Smooth muscle cell of the brain vasculature (primary cell): ENCODE results near the gene TBX4.

Source experiments
- DNase-seq: peaks from one replicate; pipeline ENCODE4 v3.0.0-alpha.2; 2012; ENCODE audit warnings: low read depth, low spot score

TBX4 gene

DNA sequence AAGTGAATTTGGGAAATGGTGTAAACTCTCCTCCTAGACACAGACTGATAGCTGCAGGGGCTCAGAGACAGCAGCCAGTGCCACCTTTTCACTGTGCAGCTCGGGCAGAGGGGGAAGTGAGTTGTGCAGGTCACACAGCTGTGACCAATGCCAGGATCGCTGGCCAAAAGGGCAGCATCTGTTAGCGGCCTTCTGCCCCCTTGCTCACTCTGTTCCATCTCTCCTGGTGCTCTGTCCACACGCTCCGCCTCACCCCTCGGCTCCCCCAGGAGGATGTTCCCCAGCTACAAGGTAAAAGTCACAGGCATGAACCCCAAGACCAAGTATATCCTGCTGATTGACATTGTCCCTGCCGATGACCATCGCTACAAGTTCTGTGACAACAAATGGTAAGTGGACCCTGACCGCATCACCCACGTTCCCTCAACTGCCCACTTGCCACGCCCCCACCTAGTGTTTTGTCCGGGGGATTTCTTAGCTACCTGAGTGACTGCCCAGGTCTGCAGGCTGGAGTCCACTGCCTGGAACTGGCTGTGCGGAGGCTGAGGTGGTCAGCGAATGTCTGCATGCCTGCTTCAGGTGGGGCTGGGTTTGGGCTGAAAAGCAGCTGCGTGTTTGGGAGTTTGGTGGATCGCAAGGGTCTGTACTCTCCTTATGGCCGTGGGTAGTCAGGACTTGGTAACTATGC lies 13.5 kb downstream of the TBX4 start:
- DNase-seq, result no peak

DNA sequence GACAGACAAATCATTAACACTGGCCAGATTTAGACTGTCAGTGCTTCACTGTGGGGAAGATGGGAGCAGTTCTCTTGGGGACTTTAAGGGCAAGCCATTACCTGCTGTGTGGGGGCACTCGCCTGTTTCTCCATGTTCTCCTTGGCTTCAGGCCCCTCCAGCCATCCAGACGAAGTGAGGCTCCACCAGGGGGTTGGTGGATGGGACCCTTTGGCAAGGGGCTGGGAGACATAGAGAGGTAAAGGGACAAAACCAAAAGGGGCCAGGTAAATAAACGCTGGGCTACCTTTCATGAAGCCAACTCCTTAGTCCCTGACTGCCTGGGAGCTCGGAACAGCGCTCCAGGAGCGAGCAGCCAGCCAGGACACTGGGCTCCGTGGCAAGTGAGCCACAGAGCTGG lies 14.0 kb downstream of the TBX4 start:
- DNase-seq, result no peak

DNA sequence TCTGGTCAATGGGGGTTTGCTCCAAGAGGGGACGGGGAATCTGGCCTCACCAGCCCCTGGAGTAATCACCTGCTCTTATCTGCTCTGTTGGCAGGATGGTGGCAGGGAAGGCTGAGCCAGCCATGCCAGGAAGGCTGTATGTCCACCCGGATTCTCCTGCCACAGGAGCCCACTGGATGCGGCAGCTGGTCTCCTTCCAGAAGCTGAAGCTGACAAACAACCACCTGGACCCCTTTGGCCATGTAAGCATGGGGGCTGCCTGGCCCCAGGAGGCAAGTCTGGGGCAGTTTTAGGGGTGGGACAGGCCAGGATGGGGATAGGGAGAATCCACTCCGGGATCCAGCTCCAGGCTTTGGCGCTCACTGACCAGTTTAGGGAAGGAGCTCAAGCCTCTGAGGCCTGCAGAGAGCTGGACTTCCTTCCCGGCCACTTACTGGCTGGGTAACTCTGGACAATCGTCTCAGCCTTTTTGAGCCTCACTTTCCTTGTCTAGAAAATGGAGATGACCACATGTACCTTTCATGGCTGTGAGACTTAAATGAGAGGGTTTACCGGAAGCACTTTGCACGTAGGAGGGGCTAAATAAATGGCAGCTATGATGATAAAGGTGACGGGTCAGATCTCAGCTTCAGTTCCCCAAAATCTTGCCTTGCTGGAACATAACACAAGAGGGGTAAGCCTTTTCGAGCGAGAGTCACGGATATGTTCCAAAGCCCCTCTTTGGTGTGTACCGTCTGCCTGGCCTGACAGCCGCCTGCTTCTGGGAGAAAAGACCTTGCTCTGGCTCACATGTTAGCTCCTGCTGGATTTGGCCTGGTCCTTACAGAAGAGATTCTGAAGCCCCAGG lies 15.4 kb downstream of the TBX4 start:
- no peak for DNase-seq

DNA sequence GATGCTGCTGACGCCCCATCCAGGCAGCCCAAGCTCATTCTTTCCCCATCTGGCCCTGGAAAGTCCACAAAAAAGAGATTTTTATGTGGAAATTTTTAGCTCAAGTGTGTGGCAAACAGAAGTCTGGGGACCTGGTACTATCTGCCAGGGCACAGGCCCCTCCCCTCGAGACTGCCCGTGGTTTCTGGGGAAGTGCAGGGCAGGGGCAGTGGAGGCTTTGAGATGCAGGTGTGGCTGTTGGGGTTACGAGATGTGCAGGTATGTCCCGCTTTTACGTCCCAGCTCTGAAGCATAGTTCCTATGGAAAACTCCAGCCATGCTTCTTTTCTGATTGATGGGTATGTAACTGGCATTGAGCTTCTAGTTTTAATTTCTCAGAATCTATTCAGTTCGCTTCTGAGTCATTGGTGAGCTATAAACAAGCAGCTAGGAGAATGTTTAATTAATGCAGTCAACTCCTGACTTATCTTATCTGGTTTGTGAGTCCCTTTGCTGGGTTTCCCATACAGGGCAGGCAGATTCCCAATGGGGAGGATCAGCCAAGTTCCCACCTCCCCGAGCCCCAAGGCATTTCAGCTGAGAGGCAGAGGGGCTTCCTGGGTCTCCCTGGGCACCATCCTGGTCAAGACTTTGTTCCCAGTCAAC lies 16.2 kb downstream of the TBX4 start:
- DNase-seq, result no peak

DNA sequence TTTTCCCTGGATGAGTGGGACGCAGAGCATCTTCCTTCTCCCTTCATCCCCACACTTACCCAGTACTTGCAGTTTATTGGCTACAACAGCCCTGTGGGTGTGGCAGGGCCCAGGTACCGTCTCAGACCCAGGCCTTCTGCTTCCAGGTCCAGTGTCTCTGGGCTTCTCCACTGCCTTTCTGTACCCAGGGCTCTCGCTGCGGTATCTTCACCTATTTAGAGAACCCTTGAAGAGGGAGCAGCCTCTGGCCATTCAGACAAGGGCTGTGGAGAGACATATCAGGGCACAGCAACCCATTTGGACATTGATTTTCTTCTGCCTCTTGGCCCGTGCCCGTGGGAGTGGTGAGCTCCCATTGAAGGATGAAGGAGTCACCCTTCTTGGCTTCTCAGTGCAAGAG lies 17.3 kb downstream of the TBX4 start:
- no peak for DNase-seq

DNA sequence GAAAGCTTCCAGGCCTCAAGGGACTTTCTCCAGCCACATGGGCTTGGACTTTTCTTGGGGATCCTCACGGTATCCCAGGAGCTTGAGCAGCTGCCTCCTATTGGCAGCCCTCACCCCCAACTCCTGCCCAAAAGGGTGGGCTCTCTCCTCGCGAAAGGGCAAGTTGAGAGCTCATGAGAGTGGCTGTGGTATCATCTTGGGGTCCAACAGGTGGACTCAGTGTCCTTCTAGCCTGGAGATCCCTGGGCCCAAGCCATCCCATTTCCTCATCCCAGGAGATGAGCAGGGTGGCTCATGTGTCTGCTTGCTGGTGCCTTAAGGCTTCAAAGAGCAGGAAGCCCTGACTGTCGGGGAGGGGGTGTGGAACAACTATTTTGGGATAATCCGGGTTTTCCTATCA lies 17.7 kb downstream of the TBX4 start:
- no peak for DNase-seq

DNA sequence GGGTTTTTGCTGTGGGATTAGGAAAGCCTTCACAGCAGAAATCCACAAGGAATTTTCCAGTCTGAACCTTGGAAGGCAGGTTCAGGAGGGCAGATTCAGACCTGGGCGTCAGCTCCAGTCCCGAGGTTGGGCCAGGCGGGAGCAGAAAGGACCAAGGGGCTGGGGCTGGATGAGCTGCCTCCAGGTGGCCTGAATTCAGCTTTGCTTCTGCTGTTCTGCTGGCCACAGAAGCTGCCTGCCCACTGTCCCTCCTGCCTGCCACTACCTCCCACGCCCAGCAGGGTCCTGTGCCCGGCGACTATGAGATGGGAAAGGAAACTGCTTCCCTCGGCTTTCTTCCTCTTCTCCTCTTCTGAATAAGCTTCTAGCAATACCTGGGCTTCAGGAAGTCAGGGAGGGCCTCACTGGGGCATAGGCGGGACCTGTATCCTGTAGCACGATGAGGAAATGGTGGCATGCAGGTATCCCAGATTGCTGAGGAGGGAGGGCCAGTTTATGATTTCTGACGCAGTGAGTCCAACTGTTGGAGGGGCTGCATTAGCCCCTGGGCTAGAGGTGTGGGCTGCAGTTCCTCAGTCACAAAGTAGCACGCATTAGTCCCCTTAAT lies 18.4 kb downstream of the TBX4 start:
- no peak for DNase-seq

DNA sequence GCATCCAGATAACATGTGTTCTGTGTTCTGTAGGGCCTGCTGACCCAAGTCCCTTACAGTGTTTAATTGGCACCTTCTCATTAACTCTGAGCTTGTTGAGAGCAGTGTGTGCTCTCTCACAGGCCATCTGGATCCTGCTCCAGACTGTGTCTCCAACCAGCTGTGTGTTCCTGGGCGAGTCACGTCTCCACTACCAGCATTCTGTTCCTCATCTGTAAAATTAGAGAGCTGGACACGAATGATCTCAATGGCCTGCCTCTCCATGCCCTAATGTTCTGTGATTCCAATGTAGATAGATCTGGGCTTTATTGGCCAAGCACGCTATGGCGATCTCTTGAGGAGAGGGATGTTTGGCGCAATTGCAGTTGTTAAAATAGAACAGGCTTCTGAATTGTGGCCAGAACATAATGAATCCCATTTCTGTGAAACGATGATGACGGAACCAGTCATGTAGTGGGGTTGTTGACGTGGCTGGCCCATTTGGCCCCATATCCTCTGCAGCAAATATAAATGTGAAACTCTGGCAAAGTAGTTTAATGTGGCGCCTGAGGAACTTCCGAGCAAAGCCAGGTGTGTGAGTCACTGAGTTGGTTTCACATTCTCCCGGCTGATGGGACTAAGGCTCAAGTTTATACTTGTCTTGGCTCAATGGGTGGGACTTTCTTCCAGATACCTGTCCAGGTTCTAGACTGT lies 22.2 kb downstream of the TBX4 start:
- no peak for DNase-seq

DNA sequence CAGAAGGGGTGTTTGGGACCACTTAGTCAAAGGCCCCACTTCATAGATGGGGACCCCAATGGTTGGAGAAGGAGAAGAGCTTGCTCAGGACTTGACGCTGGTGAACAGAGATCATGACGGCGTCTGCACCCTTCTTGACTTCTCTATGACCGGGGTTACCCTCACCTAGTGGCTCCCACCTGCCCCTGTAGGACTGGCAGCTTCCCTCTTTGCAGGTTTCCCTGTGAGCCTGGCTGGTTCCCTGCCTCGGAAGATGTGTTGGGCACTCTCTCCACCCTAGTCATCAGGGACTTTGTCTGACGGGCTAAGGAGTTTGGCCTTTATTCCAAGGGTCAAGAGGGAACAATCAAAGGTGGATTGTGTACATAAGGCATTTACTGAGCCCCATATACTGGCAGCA lies 22.7 kb downstream of the TBX4 start:
- no peak for DNase-seq

DNA sequence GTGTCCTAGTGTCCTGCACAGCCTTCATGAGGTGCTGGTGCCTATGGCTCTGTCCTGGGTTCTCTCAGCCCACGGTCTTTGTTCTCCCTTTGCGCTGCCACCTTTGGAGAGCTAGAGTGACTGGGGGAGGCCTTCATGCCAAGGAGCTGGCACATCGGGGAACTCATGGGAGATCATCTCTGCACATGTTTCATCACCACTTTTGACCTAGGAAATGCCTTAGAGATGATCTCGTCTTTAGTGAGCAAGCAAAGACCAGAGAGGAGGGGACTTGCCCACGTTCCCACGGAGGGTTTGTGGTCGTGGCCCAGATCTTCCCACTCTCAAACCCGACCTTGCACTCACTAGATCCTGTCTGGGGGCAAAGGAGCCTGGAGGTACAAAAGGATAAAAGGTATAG lies 23.5 kb downstream of the TBX4 start:
- DNase-seq, result no peak

DNA sequence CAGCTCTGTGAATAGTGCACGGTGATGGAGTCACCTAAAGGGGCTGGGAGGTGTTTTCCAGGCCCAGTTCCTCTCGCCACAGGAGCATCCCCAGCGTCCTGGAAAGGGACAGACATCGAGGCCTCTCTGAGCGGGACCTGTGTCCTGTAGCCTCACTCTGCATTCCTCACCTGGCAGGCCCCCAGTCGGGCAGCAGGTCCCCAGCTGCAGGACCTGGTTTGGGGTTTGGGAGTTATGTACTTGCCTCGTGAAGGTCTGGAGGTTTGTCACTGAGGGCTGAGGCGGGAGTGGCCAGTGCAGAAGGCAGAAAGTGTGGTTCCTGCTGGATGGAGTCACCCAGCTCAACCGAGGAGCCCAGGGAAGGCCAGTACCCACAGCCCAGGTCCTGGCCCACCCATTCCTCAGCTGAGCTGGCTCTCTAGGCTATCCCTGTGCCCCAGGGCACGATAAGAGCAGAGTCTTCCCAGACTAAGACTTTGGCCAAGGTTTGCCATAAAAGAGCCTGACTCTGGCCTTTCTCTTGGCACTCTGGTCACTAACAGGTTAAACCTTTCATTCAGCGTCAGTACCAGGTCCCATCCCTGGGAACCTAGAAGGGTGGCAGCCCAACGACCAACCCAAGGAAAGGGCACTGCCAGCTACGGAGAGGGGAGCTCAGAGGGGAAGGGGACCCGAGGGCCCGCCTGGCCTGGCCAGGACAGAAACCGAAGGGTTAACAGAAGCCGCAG lies 24.4 kb downstream of the TBX4 start:
- DNase-seq, result no peak

DNA sequence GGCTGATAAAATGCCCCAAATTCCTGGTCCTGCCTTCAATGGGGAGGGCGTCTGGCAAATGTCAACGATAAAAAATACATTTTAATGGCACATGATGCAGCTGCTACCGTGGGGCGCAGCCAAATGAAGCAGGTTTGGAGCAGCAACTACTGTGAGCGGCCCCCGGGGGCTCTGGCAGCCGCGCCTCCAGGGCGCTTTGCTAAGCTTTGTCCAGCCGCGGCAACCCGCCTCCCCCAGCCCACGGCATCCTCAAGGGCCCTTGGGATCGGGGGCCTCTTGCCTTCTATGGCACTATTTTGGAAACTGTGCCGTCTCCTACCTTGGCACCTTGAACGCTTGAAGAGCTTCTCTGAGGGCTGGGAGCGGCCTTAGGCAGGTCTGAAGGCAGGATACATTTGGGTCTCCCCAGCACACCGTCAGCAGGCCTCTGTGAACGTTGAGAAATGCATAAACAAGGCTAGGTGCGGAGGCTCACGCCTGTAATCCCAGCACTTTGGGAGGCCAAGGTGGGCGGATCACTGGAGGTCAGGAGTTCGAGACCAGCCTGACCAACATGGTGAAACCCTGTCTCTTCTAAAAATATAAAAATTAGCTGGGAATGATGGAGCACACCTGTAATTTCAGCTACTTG lies 25.1 kb downstream of the TBX4 start:
- no peak for DNase-seq

DNA sequence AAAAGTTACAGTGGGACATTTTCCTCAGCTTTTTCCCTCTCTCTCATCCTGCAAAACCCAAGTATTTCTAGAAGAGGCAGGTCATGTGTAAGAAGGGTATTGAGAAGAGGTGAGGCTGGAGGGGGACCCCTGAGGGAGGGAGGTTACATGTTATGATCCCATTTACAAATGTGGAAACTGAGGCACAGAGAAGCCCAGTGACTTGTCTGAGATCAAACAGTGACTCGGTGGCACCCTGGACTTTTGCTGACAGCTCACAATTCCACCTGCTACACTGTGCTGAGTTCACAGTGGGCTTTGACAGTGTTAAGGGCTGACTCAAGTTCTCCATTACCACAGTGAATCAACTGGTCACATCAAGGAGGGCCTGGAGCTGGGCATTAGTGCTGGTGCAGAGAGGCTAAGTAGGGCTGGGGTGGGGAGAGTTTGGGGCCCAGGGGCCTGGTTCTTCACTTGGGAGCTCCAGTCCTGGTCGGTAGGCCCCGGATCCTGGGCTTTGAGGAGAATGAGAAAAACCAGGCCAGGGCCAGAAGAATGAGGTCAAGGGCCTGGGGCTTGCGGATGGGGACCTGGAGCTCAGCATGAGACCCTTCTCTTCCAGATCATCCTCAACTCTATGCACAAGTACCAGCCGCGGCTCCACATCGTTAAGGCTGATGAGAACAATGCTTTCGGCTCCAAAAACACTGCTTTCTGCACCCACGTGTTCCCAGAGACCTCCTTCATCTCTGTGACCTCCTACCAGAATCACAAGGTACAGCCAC lies 26.0 kb downstream of the TBX4 start:
- DNase-seq, result no peak

DNA sequence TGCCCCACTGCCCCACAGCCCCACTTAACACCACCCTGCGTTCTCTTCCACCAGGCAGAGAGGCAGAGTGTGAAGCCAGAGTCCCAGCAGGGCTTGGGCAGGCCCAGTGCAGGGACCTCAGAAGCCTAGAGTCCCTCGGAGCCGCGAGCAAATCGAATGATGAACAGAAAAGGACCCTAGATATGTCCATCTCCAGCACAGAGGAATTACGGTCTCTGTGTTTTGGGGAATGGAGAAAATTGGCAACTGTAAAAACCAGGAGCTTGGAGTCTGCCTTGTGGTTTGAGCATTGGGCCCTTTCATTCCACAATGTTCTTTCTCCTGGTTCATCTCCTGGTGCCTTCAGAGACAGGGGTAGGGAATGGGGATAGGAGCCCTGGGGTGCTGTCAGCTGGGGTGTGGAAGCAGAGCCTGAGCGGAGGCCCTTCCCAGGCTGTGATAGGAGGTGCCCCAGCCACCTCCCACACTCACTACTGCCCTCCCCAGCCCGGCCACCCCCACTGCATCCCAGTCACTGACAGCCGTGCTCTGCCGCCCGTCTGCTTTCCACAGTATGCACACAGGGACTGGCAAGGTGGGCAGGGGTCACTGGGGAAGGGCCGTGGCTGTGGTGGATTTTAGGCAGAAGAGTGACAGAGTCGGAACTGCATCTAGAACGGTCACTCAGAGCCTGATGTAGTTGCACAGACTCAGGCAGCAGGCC lies 26.7 kb downstream of the TBX4 start:
- no peak for DNase-seq

DNA sequence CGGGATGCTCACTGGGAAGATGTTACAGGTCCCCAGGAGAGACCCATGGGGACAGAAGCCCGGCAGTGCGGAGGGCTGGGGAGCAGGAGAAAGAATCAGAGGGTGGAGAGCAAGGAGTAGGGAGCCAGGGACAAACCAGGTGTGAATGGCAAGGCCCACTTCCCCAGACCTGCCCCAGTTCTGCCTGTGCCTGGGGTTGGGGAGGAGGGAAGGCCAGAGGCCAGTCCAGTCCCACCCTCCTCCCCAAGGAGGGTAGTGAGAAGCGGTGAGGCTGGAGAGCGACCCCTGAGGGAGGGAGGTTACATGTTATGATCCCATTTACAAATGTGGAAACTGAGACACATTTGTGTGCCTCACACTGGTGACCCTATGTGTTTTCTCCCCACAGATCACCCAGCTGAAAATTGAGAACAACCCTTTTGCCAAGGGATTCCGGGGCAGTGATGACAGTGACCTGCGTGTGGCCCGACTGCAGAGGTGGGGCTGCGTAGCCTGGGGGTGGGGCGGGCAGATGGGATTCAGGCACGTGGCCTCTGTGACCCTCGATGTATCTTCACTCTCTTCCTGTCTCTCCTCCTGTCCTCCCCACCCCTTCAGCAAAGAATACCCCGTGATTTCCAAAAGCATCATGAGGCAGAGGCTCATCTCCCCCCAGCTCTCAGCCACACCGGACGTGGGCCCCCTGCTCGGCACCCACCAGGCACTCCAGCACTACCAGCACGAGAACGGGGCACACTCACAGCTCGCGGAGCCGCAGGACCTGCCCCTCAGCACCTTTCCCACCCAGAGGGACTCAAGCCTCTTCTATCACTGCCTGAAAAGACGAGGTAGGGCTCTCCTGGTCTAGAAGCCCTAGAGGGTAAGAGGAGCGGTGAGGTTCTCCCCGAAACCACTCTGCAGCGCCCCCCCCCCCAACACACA lies 27.5 kb downstream of the TBX4 start:
- DNase-seq, result no peak

DNA sequence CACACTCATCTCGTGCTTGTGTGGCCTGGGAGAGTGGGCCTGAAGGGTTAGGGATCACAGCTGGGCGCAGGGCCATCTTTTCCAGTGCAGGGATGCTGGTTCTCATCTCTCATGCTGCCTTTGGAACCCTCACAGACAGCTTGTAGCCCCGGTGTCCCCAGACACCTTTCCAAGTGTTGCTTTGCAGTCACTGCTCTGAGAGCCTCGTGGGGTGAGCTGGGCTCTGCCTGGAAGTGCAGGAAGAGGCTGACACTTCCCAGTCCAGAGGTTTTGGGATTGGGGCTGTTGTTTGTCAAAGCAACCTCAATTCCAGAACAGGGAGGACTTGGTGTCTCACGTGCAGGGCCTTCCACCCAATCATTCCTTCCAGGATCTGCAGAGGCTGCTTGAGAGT lies 28.2 kb downstream of the TBX4 start:
- DNase-seq, result no peak

DNA sequence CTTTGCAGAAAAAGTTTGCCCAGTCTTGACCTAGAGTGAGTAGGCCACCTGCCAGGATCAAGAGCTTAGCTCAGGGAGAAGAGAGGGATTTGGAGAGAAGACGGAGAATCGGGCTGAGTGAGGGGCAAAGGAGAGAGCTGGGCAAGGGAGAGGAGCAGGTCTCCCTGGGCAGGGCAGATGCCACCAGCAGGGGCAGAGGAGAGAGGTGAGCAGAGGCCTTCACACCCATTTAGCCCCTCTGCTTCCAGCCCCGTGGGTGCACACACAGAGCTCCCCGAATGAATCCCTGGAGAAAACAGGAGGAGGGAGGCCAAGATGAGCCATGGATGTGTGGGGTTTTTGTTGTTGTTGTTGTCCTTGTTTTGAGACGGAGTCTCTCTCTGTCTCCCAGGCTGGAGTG lies 29.2 kb downstream of the TBX4 start:
- DNase-seq, result no peak

DNA sequence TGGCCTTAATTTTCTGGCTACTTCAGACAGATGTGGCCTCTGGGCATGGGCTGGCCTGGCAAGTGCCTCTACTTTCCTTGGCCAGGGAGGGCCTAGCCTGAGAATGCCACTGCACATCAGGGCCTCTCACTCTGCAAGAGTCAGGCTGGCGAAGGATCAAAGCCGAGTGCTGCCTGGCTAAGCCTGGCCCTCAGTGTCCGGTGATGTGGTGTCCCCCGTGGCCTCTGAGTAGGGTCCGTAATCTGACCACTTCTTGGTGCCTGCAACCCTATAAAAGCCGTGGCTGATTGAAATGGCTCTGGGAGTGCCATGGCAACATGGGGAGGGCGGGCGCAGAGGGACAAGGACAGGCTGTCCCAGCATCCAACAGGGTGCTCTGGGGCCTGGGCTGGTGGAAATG lies 30.2 kb downstream of the TBX4 start:
- no peak for DNase-seq
